G401.6 (cell line): Measurements from ENCODE around the gene CORO6.

Experiments used
- FAIRE-seq: peaks from 2 replicates; lab custom pipeline; 2012; peaks lifted over from hg19 to GRCh38; lab: Jason Lieb, UNC

The CORO6 gene

DNA sequence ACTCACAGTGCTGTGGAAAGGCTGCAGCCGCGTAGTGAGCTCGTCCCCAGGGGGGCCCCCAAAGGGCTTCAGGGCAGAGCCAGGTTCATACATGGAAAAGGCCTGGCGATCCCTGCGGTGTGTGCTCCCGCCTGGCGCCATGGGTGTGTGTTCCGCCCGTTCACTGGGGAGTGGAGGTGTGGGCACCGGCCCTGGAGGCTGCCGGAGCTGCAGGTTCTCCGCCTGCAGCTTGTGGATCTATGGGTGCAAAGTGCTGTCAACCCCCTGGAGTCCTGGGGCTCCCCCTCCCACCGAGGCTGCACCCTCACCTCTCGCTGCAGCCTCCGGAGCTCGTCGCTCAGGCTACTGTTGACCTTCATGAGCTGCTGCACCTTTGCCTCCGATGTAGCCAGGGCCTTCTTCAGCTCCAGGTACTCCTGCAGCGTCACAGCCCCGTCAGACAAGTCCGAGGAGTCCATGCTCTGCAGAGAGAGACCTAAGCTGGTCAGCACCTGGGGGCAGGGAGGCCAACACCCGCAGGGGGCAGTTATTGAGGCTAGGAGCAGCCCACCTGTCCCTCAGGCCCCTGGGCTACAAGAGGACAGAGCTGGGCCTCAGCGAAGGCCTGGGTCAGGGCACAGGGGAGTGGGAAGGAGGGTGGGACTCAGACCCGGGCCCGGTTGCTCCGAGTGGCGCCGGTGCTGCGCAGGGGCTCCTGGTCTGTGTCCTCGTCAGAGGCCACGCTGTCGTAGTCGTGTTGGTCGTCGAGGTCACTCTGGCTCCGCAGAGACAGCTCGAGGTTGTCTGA, 46.3 kb downstream of the CORO6 start:
- FAIRE-seq, result no peak

DNA sequence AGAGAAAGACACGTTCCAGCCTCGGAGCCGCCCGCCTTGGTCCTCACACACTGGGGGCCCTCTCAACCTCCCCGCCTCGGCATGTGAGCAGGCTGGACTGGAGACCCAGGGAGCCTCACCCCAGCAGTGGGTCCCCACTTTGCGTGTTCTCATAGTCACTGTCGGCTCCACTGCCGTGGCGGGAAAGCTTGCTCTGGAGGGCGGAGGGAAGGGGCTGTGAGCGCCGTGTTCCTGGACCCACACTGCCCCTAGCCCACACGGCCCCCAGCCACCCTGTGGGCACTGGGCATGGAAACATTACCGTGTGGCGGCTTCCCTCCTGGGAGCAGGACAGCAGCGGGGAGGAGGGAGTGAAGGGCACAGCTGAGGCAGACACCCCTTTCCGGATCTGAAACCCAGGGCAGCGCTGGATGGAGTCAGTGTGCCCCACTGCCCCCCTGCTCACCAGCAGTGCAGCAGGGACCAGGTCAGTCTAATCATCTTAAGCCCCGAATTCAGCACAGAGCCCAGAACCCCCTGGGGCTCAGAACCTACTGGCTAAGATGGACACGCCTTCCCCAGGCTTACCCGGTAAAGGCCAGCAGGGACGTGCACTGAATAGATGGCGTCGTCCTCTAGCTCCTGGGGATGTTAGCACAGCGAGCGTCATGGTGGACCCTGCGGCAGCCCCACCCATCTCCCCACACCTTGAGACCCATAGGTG, 47.0 kb downstream of the CORO6 start:
- no peak for FAIRE-seq

DNA sequence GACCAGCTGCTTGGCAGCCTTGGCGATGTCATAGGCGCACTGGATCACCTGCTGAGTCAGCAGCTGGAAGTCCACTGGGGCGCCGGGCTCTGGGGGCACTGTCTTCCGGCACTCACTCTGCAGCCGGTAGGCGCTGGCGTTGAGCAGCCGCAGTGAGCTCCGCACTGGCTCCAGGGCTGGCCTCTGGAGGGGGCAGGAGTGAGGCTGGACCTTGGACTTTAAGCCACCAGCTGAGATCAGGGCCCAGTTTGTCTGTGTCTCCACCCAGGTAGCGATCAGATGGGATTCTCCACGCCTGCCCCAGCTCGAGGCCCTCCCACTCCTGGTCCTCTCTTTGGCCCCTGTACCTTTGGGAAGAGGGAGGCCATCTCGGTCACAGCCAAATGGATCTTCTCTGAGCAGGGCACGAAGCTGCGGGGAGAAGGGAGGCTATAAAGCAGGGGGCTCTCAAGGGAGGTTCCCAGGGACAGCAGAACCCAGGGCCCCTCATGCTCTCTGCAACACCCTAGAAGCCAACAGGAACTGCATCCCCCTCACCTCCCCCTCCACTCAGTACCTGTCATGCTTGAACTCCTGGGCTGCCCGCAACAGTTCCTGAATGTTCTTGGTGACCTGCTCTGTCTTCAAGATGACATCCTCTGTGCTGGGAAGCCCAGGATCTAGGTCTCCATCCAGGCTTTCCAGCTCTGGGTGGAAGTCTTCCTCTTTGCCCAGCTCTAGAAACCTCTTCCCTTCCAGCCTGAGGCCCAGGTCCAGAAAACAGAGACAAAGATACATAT, 47.8 kb downstream of the CORO6 start:
- no peak for FAIRE-seq

DNA sequence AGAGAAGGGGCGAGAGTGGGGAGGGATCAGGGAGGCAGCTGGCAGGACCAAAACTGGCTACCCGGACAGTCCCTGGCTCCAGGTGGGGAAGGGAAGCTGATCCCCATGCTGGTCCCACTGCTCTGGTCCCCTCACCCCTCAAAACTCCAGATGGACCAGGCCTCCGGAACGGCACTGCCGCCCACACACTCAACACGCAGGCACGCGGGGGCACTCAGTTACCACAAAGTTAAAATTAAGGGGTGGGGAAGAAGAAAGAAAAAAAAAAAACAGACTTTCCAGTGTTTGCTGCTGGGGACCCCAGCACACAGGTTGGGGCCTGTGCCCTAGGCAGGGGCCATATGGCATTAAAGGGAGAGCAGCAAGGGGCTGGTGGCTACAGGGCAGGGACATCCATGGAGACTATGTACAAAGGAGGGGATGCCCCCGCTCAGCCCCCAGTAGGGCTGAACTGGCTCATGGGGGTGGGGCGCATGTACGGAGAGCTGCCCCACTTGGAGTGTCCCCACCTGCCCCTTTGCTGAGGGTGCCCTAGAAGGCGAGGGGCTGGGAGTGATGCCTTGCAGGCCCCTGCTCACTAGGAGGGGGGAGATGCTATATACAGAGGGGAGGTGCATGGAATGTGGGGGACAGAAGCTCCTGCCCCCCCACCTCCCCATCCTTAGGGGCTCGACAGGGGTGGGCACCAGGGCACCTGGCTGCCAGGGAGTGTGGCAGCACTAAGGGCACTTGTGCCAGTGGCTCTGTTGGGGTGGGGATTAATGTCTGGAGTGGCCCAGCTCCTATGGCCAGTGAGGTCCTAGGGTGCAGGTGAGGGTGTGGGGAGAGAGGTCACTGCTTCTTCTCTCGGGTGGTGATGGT, 48.6 kb downstream of the CORO6 start:
- FAIRE-seq, result no peak

DNA sequence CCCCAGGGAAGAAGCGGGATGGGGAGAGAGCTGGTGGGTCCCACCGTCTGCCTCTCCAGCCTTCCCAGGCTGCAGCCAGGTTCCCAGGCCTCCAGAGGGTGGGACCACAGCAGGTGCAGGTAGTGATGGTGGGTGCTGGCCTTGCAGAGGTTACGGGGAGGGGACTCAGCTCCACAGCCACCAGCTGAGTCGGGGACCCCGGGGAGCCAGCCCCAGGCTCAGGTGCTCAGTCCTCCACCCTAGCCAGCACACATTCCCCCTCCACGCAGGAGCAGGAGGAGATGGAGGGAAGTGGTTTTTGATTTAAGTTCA, 49.2 kb downstream of the CORO6 start:
- FAIRE-seq, result no peak

DNA sequence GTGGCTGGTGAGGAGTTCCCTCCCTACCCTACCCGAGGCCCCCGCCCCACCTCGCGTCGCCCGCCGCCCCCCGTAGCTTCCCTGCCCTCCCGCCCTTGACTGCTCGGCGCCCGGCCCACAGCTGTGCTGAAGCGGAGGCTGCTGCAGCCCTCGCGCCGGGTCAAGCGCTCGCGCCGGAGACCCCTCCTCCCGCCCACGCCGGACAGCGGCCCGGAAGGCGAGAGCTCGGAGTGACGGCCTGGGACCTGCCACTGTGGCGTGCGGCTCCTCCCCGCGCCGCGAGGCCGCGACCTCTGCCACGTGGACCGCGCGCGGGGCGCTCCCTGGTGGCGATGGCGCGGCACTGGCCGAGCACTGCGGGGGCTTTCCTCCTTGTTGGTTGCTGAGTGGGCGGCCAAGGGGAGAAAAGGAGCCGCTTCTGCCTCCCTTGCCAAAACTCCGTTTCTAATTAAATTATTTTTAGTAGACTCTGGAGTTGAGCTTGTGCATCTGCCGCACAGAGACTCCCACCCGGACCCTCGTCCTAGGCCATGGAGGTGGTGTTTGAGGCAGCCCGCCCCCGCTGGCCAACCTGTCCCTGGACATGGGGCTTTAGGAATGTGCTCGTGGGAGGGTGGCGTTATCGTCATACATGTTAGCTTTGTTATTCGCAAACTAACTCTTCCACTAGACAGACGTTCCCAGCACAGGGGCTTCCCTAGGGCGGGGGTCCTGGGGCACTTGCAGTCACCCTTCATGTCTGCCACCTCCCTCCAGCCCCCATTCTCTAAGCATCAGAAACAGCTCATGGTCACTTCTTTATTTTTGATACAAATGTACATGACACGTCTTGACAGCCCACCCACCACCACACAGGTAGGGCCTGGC, 49.8 kb downstream of the CORO6 start:
- FAIRE-seq, result no peak

DNA sequence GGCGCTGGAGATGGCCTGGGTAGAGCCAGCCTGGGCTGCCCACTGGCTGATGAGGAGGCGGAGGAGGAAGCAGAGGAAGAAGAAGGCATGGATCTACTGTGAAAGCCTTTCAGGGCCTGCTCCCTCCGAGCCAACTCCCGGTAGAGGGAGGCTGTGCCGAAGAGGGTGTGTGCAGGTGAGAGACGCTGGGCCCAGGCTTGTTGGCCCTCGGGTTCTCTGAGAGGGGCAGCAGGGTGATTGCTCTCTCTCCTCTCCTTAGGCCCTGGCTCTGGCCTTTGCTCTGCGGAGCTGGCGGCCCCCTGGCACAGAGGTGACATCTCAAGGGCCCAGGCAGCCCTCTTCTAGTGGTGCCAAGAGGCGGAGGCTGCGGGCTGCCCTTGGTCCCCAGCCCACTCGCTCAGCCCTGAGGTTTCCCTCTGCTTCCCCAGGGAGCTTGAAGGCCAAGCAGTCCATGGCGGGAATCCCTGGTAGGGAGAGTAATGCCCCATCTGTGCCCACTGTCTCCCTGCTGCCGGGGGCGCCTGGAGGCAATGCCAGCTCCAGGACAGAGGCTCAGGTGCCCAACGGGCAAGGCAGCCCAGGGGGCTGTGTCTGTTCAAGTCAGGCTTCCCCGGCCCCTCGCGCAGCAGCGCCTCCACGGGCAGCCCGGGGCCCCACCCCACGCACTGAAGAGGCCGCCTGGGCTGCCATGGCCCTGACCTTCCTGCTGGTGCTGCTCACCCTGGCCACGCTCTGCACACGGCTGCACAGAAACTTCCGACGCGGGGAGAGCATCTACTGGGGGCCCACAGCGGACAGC, 50.6 kb downstream of the CORO6 start:
- no peak for FAIRE-seq

DNA sequence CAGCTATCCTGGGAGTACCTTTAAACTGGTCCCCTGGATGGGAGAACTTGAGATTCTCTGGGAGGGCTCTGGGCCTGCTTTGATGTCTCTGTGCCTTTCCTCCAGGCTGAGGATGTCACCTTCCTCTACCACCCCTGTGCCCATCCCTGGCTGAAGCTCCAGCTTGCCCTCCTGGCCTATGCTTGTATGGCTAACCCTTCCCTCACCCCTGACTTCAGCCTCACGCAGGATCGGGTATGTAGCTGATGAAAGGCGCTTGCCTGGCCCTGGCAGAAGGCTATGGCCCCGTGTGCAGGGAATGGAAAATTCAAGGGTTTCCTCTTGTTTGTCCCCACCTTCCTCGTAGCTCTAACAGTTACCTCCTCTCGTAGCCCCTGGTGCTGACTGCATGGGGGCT, 51.2 kb downstream of the CORO6 start:
- FAIRE-seq, result no peak

DNA sequence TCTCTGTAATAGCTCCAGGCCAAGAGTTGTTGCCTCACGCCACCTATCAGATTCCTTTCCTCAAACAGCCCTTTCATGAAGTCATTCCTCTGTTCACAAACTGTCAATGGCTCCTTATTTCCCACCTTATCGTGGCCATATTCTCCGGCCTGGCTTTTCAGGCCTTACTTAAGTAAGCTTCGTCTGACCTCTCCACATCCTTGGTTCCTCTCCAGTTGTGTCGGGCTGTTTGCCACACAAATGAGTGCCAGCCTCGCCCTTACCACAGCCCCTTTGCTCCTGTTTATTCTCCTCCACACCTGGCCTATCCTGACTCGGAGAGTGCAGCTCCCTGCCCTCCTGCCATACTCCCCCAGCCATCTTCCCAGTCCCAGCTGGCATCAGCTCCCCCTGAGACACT, 52.2 kb downstream of the CORO6 start:
- FAIRE-seq, result no peak

DNA sequence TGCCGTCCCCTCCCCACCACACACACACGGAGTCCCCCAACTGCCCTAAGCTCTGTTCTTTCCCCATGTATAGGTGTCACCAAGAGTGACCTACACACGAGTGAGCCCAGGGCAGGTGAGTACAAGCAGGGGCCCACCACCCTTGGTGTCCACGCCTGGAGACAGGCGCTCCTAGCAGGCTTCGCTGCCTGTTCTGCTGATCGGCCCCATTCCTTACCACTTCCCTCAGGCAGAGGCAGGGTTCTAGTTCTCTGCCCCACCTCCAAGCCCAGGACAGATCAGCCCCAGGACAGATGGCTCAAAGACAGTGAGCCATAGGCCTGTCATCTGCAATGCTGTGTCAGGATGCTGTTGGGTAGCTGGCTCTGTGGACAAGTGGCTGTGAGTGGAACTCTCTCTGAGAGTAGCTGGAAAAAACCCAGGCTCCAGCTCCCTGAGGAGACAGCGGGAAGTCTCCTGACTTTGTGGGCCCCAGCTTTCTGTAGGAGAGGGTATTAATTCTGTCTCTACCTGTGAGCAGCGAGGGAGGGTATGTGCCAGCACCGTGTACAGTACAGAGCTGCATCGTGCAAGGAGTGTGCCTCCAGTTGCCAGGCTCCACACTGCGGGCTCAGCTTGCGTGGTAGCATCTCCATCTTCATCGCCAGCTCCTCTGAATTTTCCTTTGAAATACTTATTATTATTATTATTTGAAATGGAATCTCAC, 53.3 kb downstream of the CORO6 start:
- FAIRE-seq, result no peak

DNA sequence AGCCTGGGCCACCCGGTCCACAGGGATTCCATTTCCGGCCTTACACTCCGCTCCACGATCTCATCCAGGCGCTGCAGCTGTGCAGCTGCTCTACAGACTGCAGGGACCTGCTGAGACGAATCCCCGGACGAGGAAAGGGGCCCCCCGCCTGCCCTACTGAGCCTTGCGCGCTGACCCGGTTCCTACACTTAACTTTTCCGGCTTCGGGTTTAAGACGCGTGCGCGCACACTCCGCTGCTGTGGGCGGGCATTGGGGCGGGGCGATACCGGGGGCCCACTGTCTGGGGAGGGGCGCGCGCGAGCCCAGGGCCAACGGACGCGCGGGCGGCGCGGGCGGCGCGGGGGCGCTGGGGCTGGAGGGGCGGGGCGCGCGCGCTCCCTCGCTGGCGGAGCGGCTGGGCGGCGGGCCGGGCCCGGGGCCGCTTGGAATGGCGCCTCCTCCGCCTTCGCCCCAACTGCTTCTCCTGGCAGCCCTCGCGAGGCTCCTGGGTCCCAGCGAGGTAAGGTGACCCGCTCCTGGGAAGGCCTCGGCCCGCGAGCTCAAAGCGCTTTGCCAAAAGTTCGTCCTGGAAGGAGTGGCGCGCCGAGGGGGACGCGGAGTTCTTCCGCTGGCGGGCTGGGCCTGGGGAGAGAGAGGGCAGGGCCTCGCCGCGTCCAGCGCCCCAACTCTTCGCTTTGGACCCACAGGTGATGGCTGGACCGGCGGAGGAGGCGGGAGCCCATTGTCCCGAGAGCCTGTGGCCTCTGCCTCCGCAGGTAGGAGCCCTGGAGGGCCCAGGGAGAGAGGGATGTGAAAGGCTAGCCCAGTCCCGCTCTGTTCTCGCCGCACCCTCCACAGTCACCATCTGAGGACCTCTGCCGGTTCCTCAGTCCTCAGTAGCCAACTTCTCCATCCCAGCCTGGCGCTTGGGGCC, 54.1 kb downstream of the CORO6 start, which contains the start of gene TP53I13:
TP53I13 (plus strand) TSS at position 371 of the 914 bp plus-strand sequence; CDS start at position 429, 58 bp downstream.
- FAIRE-seq, result no peak

DNA sequence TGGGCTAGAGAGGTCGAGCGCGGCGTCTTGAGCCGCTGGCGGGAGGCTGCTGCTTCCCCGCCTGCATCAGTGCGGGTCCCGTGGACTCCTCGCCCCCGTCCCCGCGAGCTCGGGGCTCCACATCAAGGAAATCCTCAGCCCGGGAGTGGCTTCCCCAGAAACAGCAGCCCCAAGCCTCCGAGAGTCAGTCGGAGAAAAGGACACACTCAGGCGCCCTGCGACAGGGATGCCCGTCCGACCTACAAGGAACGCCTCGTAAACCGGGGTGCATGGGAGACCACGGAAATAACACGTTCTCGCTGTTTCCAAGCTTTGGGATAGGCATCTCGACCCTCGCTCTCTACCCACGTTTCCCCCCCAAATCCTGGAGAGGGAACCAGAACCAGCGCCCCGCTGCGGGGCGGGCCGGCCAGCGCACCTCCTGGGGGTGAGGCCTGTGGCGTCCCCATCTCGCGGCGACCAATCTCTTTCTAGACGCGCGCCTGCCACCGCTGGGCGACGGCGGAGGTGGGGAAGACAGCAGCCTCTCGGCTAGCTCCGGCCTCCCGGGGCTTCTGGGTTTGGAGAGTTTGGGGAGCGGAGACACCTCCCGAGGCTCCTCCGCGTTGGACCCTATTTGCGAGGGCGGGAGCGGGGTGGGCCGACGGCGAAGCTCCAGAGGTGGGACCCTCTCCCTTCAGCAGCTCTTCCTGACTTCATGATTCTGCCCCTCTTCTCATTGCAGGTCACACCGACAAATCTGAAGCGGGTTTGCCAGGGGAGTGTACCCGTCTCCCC, 55.0 kb downstream of the CORO6 start:
- no peak for FAIRE-seq

DNA sequence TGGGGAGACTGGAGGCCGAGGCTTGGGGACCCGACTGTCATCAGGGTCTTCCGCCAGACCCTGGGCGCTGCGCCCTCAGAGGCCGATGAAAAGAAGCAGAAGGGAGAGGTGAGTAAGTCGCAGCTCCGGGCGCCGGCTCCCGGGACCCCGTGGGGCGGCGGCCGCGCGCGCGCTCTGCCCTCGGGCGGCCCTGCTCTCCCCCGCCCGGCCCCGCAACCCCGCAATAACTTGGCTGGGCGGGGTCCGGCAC, 55.5 kb downstream of the CORO6 start:
- no peak for FAIRE-seq

DNA sequence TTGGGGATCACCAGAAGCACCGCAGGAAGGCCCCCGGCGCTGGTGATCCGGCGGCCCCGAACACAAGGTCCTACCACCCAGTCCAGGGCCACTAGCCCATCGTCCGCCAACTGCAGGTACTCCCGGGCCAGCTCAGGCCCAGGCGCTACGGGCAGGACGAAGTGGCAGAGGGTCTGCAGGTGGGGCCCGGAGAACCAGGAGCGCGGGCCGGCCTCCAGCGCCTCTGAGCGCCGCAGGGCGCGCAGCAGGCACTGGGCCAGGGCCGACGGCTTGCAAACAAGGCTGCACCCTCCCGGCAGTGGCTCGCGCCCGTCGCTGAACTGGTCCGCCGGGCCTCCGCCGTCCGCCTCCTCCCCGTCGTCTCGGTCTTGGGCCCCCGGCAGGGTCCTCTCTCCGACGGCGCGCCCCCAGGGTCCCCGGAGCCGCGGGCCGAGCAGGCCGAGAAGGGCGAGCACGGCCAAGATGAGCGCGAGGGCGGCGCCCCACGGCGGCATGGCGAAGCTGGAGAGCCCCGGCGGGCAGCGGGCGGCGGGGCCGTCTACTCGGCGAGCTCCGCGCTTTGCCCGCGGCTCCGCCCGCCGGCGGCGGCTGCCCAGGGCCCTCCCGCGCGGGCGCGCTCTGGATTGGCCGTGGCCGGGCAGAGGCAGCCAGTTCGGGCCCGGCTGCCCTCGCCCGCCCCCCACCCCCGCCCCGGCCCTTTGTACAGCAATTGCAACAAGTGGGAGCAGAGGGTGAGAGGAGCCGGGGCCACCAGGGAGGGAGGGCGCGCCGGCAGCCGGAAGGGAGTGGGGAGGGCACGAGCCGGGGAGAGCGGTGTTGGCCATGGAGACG, 56.0 kb downstream of the CORO6 start, which contains the start of gene ABHD15:
ABHD15 (minus strand) TSS at position 565 of the 831 bp plus-strand sequence; CDS start at position 494, 71 bp downstream.
- FAIRE-seq, result no peak

DNA sequence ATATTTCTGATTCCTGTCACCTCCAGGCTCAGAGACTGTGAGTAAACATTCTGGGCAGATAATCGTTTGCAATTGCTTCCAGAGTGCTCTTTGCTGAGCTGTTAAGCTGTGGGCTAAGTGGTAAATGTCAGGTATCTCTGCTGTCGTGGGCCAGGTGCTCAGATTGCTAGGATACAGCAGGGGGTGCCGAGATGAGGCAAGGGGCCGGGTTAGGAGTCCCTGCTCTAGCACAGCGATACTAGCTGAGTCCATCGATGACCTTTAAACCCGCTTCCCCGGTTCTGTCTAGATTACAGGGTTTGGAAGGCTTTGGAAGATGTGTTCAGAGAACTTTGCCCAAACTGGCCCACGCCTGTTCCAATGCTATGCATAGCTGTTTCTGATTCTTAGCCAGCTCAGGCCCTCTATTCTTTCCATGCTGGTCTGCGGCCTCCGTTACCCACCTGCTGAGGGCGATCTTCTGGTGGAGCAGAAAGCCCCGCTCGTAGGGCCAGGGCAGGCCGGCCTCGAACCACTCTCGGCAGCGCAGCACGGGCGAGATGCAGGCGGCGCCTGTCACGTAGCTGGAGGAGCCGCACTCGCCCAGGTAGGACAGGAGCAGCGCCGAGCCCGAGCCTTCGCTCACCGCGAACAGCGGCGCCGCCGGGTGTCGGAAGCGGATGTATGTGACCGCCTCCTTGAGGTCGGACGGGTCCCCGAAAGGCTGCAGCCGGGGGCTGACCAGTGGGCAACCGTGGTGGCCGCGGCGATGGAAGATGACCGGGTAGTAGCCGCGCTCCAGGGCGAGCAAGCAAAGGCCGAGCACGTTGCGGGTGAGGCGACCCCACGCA, 56.9 kb downstream of the CORO6 start:
- no peak for FAIRE-seq
